Gastrocnemius medialis (tissue), 4 donors: ENCODE results near the gene KDM4C. TPM values are rescaled to one million over a fixed set of nuclear protein-coding genes. Genes with fewer than 3 reads are reported as not detected.
"Not testable (repeated sequence)": the region's sequence is repeated elsewhere in the genome, so short reads cannot be mapped to it uniquely, and the experiment has no call there.

Experiments
- ATAC-seq, 2 donors: fragments of 150-250 bp; one replicate each; pipeline ENCODE4 v1.9.1; 2016
- DNase-seq, 2 donors: peaks; one replicate each; pipeline ENCODE4 v3.0.0-alpha.2; 2019
- H3K27ac ChIP-seq, 4 donors: fragments of 200-600 bp; sonication (generic); 1 replicate in 1 of 4; 2 replicates in 3 of 4; pipeline ENCODE4 v1.5.1; 2016 to 2018; ENCODE audit warnings: mild to moderate bottlenecking in 2 of 4, moderate library complexity in 1 of 4
- H3K27me3 ChIP-seq, 3 donors: fragments of 200-600 bp; sonication (generic) in 2 of 3; 1 replicate in 1 of 3; 2 replicates in 2 of 3; pipeline versions ENCODE4 v1.5.1 to v1.6.0; 2016 to 2019; ENCODE audit warnings: mild to moderate bottlenecking in 1 of 3, moderate library complexity in 1 of 3
- H3K36me3 ChIP-seq, 2 donors: fragments of 200-600 bp; sonication (generic) in 1 of 2; one replicate each; pipeline ENCODE4 v1.5.1; 2017 to 2018
- H3K4me1 ChIP-seq, 2 donors: fragments of 200-600 bp; sonication (generic) in 1 of 2; one replicate each; pipeline ENCODE4 v1.5.1; 2016 to 2017; ENCODE audit warnings: mild to moderate bottlenecking in 2 of 2
- H3K4me3 ChIP-seq, 4 donors: fragments of 200-600 bp; sonication (generic) in 3 of 4; 1 replicate in 1 of 4; 2 replicates in 3 of 4; pipeline ENCODE4 v1.5.1; 2016 to 2019; ENCODE audit warnings: mild to moderate bottlenecking in 2 of 4
- H3K9me3 ChIP-seq, 3 donors: fragments of 200-600 bp; sonication (generic) in 2 of 3; 1 replicate in 1 of 3; 2 replicates in 2 of 3; pipeline ENCODE4 v1.5.1; 2016 to 2019
- CTCF ChIP-seq, 5 experiments: fragments of 450-650 bp in 3 of 5; fragments of 200-600 bp in 2 of 5; sonication (generic) in 2 of 5; IDR thresholded peaks in 4 of 5; conservative IDR thresholded peaks in 1 of 5; 1 replicate in 4 of 5; 2 replicates in 1 of 5; pipeline ENCODE4 v1.5.1; 2016 to 2019; ENCODE audit warnings: antibody characterized with exemption in 5 of 5, mild to moderate bottlenecking in 3 of 5, moderate library complexity in 3 of 5
- POLR2A ChIP-seq, 2 donors: fragments of 450-650 bp; IDR thresholded peaks; one replicate each; pipeline ENCODE4 v1.6.1; 2017; ENCODE audit warnings: antibody characterized with exemption in 2 of 2, mild to moderate bottlenecking in 2 of 2, moderate library complexity in 2 of 2
- in situ Hi-C, 4 donors: fragments of 200-750 bp; cut with MboI; loops; one replicate each; pipeline versions ENCODE4 v1.15.0 to v1.8.0; 2017; ENCODE audit warnings: low sequenced_read_pairs in 4 of 4
- intact Hi-C: fragments of 100-400 bp; cut with DNase I; formaldehyde crosslinking; loops from one replicate; pipeline ENCODE4 v1.15.1; 2023; ENCODE audit warnings: low total_unique reads
- total RNA-seq, 4 donors: library from RNA; depleted of rRNA; stranded (reverse); fragments of >200 nt; gene quantifications; one replicate each; pipeline versions ENCODE4 v1.1.0 to v1.2.3, GENCODE V29; 2016

The KDM4C gene
- total RNA-seq, 4 donors from 2014 or later, result 7.7 to 23.3 (median 10.0) TPM

GRCh38 chr9:6714176-6714575 is 43.6 kb upstream of the KDM4C start:
- Histone ChIP-seq H3K4me1 (no peaks in the 10 kb centered on the region), H3K27ac (no peak overlapping the region), H3K9me3 (no peaks in the 10 kb centered on the region), H3K36me3 (no peaks in the 10 kb centered on the region), H3K4me3 (no peak overlapping the region), H3K27me3 (no peaks in the 10 kb centered on the region)
- TF ChIP-seq CTCF (IDR thresholded peaks at IDR 0.05 in 4 of 5, conservative IDR thresholded peaks at IDR 0.05 in 1 of 5), result no peak
- TF ChIP-seq POLR2A (IDR thresholded peaks at IDR 0.05), result no peak
- DNase-seq (no peak), ATAC-seq (no peak)
- intact Hi-C loops (no loop called here), in situ Hi-C loops (no loop called here)

GRCh38 chr9:6715153-6715754 is 42.5 kb upstream of the KDM4C start:
- H3K27me3 ChIP-seq, ATAC-seq, DNase-seq, H3K9me3 ChIP-seq, H3K4me1 ChIP-seq, H3K27ac ChIP-seq, H3K36me3 ChIP-seq, intact Hi-C loops, in situ Hi-C loops: not testable (repeated sequence)
- peak overlapping the region in 1 of 4 donors; percentile 40 for H3K4me3 ChIP-seq

GRCh38 chr9:6715755-6716643 is 41.8 kb upstream of the KDM4C start:
- peak overlapping the region; percentile 31 to 40 (median 36) for H3K4me3 ChIP-seq
- no peaks in the 10 kb centered on the region for H3K4me1 ChIP-seq
- DNase-seq (peak in 1 of 2 donors; percentile 19), ATAC-seq (no peak)
- no peaks in the 10 kb centered on the region for H3K9me3 ChIP-seq
- H3K27me3 ChIP-seq, result no peaks in the 10 kb centered on the region
- in situ Hi-C loops (no loop called here), intact Hi-C loops (no loop called here)
- no peaks in the 10 kb centered on the region for H3K36me3 ChIP-seq
- no peak for TF ChIP-seq POLR2A (IDR thresholded peaks at IDR 0.05)
- TF ChIP-seq CTCF (IDR thresholded peaks at IDR 0.05 in 4 of 5, conservative IDR thresholded peaks at IDR 0.05 in 1 of 5), result no peak
- no peak overlapping the region for H3K27ac ChIP-seq

GRCh38 chr9:6716766-6717165 is 41.0 kb upstream of the KDM4C start:
- in situ Hi-C loops (no loop called here), intact Hi-C loops (no loop called here)

More at GRCh38 chr9:6716766-6717165, 41.0 kb upstream of the KDM4C start:
- DNase-seq, result no peak
- no peaks in the 10 kb centered on the region for H3K4me1 ChIP-seq
- H3K4me3 ChIP-seq, result no peak overlapping the region
- ATAC-seq, result no peak
- no peaks in the 10 kb centered on the region for H3K9me3 ChIP-seq
- no peak overlapping the region for H3K27ac ChIP-seq
- TF ChIP-seq POLR2A (IDR thresholded peaks at IDR 0.05), result no peak
- no peak for TF ChIP-seq CTCF (IDR thresholded peaks at IDR 0.05 in 4 of 5, conservative IDR thresholded peaks at IDR 0.05 in 1 of 5)
- no peaks in the 10 kb centered on the region for H3K36me3 ChIP-seq
- H3K27me3 ChIP-seq, result no peaks in the 10 kb centered on the region
